Cardiac fibroblast (primary cell): ENCODE data around the gene GABBR1.

ENCODE experiments used
- DNase-seq, 2 donors: peaks; one replicate each; pipeline versions ENCODE4 v3.0.0 to v3.0.0-alpha.2; 2010; ENCODE audit warnings: low read depth in 2 of 2
- H3K4me3 ChIP-seq, 2 donors: replicated peaks in 1 of 2; 1 replicate in 1 of 2; 2 replicates in 1 of 2; pipeline ENCODE4 v1.5.1; 2011; ENCODE audit warnings: low read depth in 2 of 2, low read length in 2 of 2, mild to moderate bottlenecking in 2 of 2, moderate library complexity in 1 of 2
- TF ChIP-seq, protein P1 (sequence below): IDR thresholded peaks from one replicate; pipeline ENCODE4 v1.5.1; 2011; ENCODE audit warnings: low read depth, mild to moderate bottlenecking, low read length, inconsistent platforms

The GABBR1 gene

DNA sequence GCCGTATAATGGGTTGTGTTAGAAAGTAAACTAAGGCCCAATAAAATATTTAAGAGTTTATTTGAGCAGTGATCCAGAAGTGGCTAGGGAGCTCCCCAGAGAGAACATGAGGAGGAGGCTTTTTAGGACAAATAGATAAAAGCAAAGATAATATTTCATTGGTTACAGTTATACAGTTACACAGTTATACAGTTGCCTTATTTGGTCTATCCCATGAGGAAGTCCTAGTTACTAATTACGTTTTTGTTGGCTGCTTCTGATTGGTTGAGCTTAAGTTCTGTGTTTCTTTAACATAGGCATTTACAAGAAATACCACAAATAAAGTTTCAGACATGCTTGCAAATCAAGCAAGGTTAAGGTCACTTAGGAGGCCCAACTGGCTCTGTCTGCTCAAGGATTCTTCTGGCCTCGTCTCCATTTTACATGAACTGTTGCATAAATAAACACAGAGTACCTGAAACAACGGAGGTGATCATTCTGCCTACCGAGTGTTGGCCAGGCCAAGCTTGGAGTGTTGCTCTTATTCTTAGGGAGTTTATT is 80.4 kb downstream of the GABBR1 start:
- H3K4me3 ChIP-seq = no peak overlapping the region
- peak; percentile 76 to 83 for DNase-seq
- TF ChIP-seq, protein P1, sequence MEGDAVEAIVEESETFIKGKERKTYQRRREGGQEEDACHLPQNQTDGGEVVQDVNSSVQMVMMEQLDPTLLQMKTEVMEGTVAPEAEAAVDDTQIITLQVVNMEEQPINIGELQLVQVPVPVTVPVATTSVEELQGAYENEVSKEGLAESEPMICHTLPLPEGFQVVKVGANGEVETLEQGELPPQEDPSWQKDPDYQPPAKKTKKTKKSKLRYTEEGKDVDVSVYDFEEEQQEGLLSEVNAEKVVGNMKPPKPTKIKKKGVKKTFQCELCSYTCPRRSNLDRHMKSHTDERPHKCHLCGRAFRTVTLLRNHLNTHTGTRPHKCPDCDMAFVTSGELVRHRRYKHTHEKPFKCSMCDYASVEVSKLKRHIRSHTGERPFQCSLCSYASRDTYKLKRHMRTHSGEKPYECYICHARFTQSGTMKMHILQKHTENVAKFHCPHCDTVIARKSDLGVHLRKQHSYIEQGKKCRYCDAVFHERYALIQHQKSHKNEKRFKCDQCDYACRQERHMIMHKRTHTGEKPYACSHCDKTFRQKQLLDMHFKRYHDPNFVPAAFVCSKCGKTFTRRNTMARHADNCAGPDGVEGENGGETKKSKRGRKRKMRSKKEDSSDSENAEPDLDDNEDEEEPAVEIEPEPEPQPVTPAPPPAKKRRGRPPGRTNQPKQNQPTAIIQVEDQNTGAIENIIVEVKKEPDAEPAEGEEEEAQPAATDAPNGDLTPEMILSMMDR = no peak

DNA sequence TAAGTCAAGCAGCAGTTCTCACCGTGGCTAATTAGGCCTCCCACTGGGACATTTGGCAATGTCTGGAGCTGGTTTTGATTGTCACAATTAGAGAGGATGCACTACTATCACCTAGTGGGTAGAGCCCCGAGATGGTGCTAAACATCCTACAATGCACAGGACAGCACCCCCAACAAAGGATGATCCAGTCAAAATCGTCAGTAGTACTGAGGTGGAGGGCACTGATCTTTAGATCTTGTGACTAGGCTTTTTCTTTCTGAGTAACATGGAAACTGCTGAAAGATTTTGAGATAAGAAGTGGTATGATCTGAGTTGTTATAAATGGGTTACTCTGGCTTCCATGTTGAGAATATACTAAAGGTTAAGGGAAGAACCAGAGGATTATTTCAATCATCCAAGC is 85.4 kb downstream of the GABBR1 start:
- DNase-seq = no peak
- TF ChIP-seq, protein P1 = no peak
- H3K4me3 ChIP-seq = no peak overlapping the region

DNA sequence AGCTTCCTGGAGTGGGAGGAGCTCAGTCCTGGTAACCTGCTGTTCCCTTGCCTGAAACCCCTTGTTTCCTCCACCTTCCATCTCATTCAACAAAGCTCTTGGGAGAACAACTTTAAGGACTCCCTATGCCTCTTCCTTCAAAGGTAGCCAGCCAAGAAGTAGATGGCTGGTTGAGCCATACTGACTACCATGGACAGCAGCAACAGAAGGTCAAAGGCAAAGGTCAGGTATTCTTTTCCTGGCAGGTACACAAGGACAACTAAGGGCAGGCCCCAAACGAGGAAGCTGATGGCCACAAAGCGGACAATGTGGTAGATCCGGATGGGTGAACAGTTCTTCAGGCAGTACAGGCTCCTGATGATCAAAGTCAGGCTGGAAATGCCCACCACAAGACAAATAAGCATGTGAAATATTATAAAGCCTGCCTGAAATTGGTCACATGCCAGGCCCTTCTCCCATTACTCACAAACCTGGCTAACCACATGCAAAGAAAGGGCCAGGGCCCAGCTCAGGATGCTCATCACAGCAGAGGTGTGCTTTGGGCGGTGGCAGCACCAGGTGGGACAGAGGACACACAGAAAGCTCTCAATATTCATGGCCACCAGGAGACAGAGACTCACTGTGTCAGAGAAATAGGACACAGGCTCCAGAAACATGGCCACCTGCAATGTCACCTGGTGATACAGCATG is 95.1 kb downstream of the GABBR1 start:
- TF ChIP-seq, protein P1 = no peak
- no peak for DNase-seq

DNA sequence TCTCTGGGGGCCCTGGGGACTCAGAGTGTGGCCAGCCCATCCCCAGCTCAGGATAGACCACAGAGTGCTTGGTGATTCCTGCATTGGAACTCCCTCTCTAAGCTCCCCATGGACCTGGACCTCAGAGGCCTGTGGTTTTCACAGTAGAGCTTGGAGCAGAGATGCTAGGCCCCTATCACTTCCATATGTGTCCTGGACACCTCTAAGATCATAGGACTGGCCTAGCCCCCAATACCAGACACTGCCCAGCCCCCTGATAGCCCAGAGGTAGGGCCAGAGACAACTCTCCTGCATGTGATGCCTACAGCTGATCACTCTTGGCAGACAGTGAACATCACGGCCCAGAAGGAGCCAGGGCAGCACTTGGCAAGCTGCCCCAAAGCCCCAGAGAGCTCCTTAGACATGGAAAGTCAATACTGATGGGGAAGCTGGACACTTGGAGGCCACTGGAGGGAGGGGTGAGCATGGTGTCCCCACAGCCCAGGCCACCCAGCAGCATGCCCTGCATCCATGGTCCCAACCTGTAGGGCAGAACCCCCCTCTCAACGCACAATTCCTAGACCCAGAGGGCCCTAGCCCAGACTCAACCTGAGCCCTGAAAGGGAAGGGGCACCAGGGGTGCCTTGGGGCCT is 100.5 kb downstream of the GABBR1 start:
- TF ChIP-seq, protein P1 = no peak
- H3K4me3 ChIP-seq = no peak overlapping the region
- no peak for DNase-seq

More for the DNA sequence above, 95.1 kb downstream of the GABBR1 start:
- H3K4me3 ChIP-seq = no peak overlapping the region

DNA sequence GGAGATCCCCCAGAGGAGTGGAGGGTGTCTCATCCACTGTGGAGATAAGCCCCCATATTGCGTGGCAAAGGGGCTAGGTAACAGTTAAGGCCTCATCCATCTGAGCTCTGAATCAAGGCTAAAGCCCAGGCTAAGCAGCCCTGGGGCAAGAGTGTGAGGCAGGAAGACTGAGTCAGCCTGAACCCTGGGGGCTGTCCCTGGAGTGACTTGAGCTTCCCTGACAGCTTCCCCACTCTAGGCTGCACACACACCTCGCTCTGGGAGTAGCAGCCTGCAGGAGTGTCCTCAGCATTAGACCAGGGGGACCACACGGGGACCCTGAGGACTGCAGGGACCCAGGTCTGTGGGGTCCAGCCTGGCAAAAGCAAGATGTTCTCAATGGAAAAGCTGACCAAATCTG is 101.3 kb downstream of the GABBR1 start:
- TF ChIP-seq, protein P1 = no peak
- DNase-seq = no peak
- H3K4me3 ChIP-seq = no peak overlapping the region

DNA sequence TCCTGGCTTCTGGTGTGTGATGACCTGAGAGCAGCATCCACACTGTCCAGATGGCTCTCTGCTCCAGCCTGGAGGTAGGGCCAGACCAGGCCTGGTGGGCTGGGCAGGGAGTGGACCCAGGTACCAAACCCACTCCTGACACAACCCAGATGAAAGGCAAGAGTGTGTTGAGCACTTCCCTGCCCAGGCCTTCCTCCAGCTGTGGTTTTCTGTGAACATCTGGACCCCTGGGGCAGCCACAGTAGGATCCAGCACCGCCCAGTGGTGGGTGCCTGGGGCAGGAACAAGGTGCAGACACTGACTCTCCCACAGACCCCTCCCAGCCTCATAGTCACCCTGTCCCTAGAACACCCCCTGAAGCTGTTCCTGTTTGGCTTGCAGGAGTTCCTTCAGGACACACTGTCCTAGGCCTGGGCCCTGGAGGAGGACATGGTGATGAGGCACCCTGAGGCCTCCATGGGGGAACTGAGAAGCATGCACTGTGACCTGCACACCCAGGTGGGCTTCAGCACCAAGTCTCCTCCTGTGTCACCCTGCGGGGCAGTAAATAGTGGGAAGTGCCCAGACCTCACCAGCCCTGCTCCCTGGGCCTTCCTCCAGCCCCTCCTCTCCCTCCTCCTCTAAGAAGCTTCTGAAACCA is 102.2 kb downstream of the GABBR1 start:
- TF ChIP-seq, protein P1 = no peak
- no peak for DNase-seq
- H3K4me3 ChIP-seq = no peak overlapping the region
